Nucleus accumbens (tissue), 56 donors: ENCODE data around the gene GTF2A1.
A peak's percentile ranks its signal among the peaks of the same experiment; 100 is the strongest.

Experiments
- DNase-seq, 56 donors: peaks; one replicate each; lab custom pipeline; 2025; lab: John Stamatoyannopoulos, UW

The GTF2A1 gene

DNA sequence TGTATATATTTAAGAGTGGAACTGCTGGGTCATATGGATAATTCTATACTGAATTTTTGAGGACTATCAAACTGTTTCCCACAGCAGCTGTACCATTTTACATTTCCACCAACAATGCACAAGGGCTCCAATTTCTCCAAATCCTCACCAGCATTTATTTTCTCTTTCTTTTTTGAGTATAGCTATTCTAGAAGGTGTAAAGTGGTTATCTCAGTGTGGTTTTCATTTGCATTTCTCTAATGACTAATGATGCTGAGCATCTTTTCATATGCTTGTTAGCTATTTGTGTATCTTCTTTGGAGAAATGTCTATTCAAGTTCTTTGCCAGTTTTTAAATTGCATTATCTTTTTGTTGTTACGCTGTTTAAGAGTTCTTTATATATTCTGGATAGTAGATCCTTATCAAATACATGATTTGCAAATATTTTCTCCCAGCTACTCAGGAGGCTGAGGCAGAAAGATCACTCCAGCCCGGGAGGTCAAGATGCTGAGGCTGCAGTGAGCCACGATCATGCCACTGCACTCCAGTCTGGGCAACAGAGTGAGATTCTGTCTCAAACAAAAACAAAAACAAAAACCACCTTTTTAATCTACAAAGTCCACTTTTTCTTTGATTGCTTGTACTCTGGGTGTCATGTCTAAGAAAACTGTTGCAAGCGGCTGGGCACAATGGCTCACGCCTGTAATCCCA, 32.8 kb downstream of the GTF2A1 start:
- no peak for DNase-seq

DNA sequence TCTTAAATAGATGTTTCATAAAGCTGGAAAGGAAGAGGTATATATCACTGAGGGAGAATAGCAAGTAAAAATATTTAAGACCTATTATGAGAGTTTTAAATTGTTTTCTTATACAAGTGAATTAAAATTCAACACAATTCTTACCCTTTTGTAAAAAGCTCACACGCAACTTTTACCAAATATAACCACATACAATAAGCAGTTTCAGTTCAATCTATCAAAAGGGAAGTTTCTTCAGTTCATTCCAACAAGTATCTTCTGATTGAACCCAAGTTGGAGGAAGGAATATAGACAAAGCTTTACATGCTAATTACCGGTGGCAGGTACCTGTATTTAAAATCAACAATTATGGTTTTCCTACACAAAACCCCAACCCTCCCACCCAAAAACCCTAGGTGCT, 41.1 kb downstream of the GTF2A1 start:
- no peak for DNase-seq

DNA sequence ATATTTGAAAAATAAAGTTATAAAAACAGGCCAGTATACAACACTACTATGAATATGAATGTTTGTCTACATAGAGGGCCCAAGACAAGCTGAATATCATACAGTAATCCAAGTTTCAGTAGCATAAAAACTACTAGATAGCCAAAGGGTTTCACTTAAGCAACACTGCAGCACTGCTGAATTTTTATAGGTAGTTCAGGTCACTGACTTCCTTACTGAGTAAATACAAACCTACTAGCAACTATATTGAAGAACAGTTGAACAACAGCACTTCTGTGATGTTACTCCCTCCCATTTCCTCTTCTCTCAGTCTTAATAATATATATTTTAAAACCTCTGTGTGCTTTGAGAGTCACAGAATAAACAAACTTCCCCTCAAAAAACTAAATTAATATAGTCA, 42.7 kb downstream of the GTF2A1 start:
- no peak for DNase-seq

GRCh38 chr14:81177225-81177624, 43.5 kb downstream of the GTF2A1 start:
- no peak for DNase-seq

- DNase-seq: peak in 3 of 56 donors; percentile 5 to 21 (median 18)
These were observed 44.5 kb downstream of the GTF2A1 start for GRCh38 chr14:81176241-81176640.

GRCh38 chr14:81172881-81173280, 47.9 kb downstream of the GTF2A1 start:
- DNase-seq: no peak

GRCh38 chr14:81172353-81172752, 48.4 kb downstream of the GTF2A1 start:
- DNase-seq: no peak

- no peak for DNase-seq
These were observed 49.9 kb downstream of the GTF2A1 start for GRCh38 chr14:81170829-81171195.

- peak; percentile 51 to 97 (median 92) for DNase-seq
These were observed 50.5 kb downstream of the GTF2A1 start for GRCh38 chr14:81170104-81170828.

- peak in 49 of 56 donors; percentile 19 to 76 (median 58) for DNase-seq
These were observed 51.1 kb downstream of the GTF2A1 start for GRCh38 chr14:81169711-81170103.

GRCh38 chr14:81169267-81169666, 51.5 kb downstream of the GTF2A1 start:
- DNase-seq: no peak

GRCh38 chr14:81166121-81166520, 54.6 kb downstream of the GTF2A1 start:
- DNase-seq: no peak

- DNase-seq: no peak
These were observed 55.6 kb downstream of the GTF2A1 start for GRCh38 chr14:81165188-81165587.

GRCh38 chr14:81164167-81164774, 56.5 kb downstream of the GTF2A1 start:
- DNase-seq: peak in 28 of 56 donors; percentile 1 to 51 (median 10)

DNA sequence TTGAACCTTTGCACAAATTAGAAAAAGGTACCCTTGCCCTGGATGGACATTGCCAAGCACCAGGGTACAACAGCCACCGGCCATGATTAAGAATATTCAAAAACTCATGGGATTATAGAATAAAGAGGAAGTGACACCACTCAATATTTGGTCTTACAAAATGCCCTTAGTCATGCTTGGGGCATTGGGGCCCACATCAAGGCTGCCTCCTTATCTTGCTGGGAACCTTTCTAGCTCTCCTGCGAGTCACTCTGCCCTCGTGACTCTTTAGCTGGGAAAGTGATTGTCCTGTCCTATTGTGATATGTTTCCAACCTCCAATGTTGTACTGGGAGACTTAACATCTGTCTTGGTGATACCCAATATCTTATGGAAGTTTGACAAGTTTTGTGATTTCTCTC, 57.8 kb downstream of the GTF2A1 start:
- DNase-seq: no peak

DNA sequence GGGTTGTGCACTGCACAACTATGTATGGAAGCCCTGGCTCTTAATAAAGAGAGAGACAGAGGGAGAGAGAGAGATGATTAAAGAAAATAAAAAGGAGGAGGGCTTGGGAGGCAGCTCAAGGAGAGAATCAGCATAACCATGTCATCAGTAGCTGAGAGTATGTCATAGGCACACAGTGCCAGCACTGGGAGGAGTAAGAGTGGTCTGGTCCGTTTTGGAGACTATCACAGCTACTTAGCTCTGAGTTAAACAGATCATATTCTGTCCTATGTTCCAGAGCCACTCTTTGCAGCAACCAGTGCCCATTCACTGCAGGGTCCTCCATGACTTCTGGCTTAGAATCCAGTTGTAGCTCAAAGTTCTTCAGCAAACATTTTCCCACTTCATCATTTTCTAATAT, 59.0 kb downstream of the GTF2A1 start:
- no peak for DNase-seq

- no peak for DNase-seq
These were observed 59.7 kb downstream of the GTF2A1 start for GRCh38 chr14:81161088-81161487.

GRCh38 chr14:81157431-81157830, 63.3 kb downstream of the GTF2A1 start:
- no peak for DNase-seq

- DNase-seq: no peak
These were observed 67.6 kb downstream of the GTF2A1 start for GRCh38 chr14:81153187-81153586.

GRCh38 chr14:81148635-81149034, 72.1 kb downstream of the GTF2A1 start:
- DNase-seq: no peak

DNA sequence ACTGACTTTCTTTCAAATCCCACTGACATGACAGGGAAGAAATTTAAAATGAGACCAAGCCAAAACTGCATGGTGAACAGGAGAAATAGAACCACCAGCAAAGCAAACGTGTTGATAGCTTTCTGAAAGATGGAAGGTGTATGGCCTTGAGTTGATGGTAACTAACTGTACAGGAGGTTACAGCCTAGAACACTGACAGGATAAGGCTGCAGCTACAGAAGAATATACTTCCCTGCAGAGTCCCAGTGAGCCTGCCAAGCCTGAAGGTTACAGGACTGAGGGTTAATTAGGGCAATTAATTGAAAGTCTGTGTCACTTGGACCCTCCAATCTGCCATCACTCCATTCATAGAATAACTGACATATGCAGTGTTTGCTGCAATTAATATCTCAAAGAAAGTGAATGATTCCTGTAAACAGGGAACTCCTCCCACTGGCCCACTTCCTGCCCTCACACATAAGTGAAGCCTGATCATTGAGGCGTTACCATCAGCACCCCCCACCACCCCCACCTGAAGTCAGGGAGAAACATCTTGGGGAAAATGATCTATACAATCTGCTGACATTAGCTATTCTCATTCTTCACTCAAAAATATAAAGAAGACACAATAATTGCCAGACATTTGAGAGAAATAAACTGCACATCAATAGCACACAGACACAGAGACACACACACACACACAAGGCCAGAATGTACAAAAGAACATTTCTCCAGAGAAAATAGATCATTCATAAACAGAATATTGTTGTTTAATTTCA, 73.4 kb downstream of the GTF2A1 start:
- DNase-seq: no peak
